Epithelial cell of esophagus (primary cell): Measurements from ENCODE around the gene TNFRSF13B.

Source experiments
- DNase-seq: peaks from one replicate; pipeline ENCODE4 v3.0.0; 2010; ENCODE audit warnings: low read depth
- H3K4me3 ChIP-seq: 2 replicates; pipeline ENCODE4 v1.5.1; 2011; ENCODE audit warnings: mild to moderate bottlenecking, low read length, control low read depth
- CTCF ChIP-seq: IDR thresholded peaks from 2 replicates; pipeline ENCODE4 v1.5.1; 2011; ENCODE audit warnings: low read depth, mild to moderate bottlenecking, low read length, control low read depth, inconsistent platforms; ENCODE audit not compliant: insufficient read depth; ENCODE audit errors: missing control alignments

The TNFRSF13B gene

DNA sequence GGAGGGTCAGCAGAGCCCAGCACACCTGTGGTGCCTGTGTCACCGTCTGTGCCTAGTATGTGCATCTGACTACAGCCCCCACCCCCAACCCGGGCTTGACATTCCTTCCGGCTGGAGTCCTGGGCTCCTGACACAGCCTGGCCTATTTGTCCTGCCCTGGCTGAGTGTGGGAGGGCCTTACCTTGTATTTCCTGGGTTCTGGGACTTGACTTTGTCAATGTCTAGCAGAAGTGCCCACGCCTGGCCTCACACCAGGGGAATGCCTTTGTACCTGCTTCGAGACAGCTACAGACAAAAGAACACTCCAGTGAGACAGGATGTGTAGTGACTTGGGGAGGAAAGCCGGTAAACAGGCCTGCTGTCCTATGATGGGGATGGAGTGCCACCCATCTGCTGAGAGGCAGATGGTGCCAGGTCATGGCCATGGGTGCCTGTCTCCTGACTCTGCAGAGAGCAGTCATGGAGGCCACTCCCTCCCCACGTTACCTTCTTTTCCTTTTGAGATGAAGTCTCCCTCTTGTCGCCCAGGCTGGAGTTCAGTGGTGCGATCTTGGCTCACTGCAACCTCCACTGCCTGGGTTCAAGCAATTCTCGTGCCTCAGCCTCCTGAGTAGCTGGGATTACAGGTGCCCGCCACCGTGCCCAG, 42.8 kb downstream of the TNFRSF13B start:
- DNase-seq = no peak

GRCh38 chr17:16928406-16929034, 43.4 kb downstream of the TNFRSF13B start:
- no peak for TF ChIP-seq CTCF
- H3K4me3 ChIP-seq = no peak overlapping the region
- DNase-seq = no peak

More for the DNA sequence above, 42.8 kb downstream of the TNFRSF13B start:
- no peak for TF ChIP-seq CTCF
- H3K4me3 ChIP-seq = no peak overlapping the region

- no peak for DNase-seq
- H3K4me3 ChIP-seq = no peak overlapping the region
- TF ChIP-seq CTCF = no peak
Observed at GRCh38 chr17:16927641-16928321, 44.1 kb downstream of the TNFRSF13B start.

GRCh38 chr17:16926571-16927451, 45.1 kb downstream of the TNFRSF13B start:
- no peak for TF ChIP-seq CTCF
- no peak overlapping the region for H3K4me3 ChIP-seq
- DNase-seq = no peak

DNA sequence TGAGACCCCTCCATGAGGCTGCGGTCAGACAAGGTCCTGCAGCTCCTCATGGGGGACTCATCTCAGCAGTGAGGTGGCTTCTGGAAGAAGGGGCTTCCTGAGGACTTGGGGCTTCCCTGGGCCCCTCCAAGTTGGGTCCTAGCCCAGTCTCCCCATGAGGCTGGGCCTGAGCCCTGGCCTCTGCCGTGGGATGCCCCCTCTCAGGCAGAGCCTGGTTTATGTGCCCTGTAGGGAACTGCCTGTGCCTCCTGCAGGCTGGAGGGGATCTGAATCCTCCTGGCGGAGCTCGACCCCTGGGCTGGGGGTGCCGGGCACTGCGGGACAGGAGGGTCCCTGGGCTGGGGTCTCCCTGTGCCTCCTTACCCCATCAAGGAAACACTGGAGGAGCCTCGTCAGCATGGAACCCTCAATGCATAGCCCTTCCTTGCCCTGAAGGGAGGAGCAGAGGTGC, 45.8 kb downstream of the TNFRSF13B start:
- TF ChIP-seq CTCF = no peak
- H3K4me3 ChIP-seq = no peak overlapping the region
- DNase-seq = no peak

- H3K4me3 ChIP-seq = no peak overlapping the region
- no peak for TF ChIP-seq CTCF
- no peak for DNase-seq
Observed at GRCh38 chr17:16925461-16926060, 46.4 kb downstream of the TNFRSF13B start.
